ENCODE measurements around the gene ITGAV. TPM values are rescaled to one million over a fixed set of nuclear protein-coding genes. Genes with fewer than 3 reads are reported as not detected.
A peak's percentile ranks its signal among the peaks of the same experiment; 100 is the strongest.

The ITGAV gene
- total and polyA plus RNA-seq, 2 of the 4 experiments (the other 2 are of a cell fraction): 45.8 to 181 TPM

DNA sequence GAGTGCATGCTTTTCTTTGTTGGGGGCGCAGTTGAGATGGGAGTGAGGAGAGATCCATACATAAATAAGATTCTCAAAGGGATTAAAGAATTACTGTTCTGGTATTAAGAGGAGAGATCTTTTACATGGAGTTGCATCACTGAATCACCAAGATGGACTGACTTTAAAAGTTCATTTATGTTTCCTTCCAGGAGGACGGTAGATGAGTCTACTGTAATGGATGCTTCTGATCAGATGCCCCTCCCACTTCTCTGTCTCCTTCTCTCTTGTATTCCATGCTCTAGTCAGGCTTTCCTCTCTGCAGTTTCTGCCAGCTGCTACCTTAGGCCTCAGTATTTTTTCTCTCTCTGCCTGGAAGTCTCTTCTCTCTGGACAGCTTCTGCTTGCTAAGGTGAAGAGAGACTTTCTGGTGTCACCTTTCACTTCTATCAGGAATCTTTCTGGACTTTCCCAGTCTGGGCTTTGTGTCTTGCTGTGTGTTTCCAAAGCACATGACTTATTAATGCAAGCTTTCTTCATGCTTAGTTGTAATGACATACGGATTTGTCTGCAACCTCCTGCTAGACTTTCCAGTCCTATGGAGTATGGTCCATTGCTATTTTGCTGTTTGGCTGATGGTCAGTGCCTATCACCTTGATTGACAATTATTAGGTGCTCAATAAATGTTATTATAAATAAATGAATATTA, 127.6 kb downstream of the ITGAV start:
- Histone ChIP-seq H2BK120ac (ENCODE audit: low read depth, low read length) (peak overlapping the region; percentile 16; the same call in 1 of the 2 replicates), H4K20me1 (ENCODE audit: insufficient read depth, low read length) (no peaks in the 10 kb centered on the region), H3K18ac (ENCODE audit: low read depth, low read length) (peak overlapping the region; percentile 31), H4K8ac (ENCODE audit: low read depth in 2 of 2, low read length in 2 of 2) (peak overlapping the region in 1 of 2 experiments; percentile 22; a peak in 1 of 4 replicates), H3K27ac (ENCODE audit: insufficient read depth, low read length) (peak overlapping the region; percentile 91; the same call in 1 of the 2 replicates), H3K4me2 (ENCODE audit: low read depth, low read length) (peak overlapping the region; percentile 42), H2BK5ac (ENCODE audit: low read depth, low read length, poor library complexity, severe bottlenecking) (peak overlapping the region; percentile 47), H3K27me3 (ENCODE audit: control insufficient read depth, insufficient read depth, low read length) (no peaks in the 10 kb centered on the region), H2BK15ac (ENCODE audit: low read depth, low read length) (no peak overlapping the region), H3K79me1 (ENCODE audit: low read depth in 1 of 2, low read length in 2 of 2) (no peaks in the 10 kb centered on the region), H2BK20ac (ENCODE audit: low read depth, low read length) (peak overlapping the region; percentile 39; the same call in 1 of the 2 replicates), H2AFZ (replicated peaks; ENCODE audit: low read length, poor library complexity) (no peak overlapping the region), H2AK9ac (replicated peaks; ENCODE audit: low read depth, low read length, poor library complexity) (no peak overlapping the region), H3K23ac (ENCODE audit: low read depth, low read length) (no peak overlapping the region), H3K9me1 (ENCODE audit: insufficient read depth, low read length) (no peaks in the 10 kb centered on the region; the same call in 1 of the 2 replicates), H3K4me1 (ENCODE audit: control insufficient read depth, insufficient read depth, low read length) (peaks cover 2% of the 10 kb centered on the region; the same call in 1 of the 2 replicates), H3K4me3 (ENCODE audit: insufficient read depth, low read depth, low read length) (no peak overlapping the region), H2AK5ac (ENCODE audit: low read depth, low read length) (no peak overlapping the region), H3K4ac (ENCODE audit: low read depth, low read length) (peak overlapping the region; percentile 17; the same call in 1 of the 2 replicates), H3K9ac (ENCODE audit: low read depth, low read length) (peak overlapping the region; percentile 21; the same call in 1 of the 2 replicates), H3K36me3 (ENCODE audit: control insufficient read depth, insufficient read depth, low read length) (no peaks in the 10 kb centered on the region), H3K14ac (replicated peaks; ENCODE audit: low read depth, low read length) (0 out of 2 replicates have a peak overlapping the region, but pooled peaks have one; percentile 6), H3K9me3 (ENCODE audit: control insufficient read depth, insufficient read depth, low read length) (no peaks in the 10 kb centered on the region), H4K91ac (ENCODE audit: insufficient read depth, low read depth, low read length) (no peak overlapping the region), H3K56ac (ENCODE audit: extremely low read depth, insufficient read depth, low read length) (no peak overlapping the region), H4K5ac (ENCODE audit: low read depth, low read length) (peak overlapping the region; percentile 19)
- DNase-seq: peak; percentile 47
- dilution Hi-C loops (cut with HindIII; ENCODE audit: low sequenced_read_pairs, unreplicated experiment): no loop called here
- ChIA-PET POLR2A (ENCODE audit: unreplicated experiment) (no interaction called here), CTCF (no interaction called here)
- intact Hi-C loops (cut with micrococcal nuclease): no loop called here
- ATAC-seq (ENCODE audit: low read depth): peak; percentile 91
- no TSS peak for BruUV-seq (replicated peaks)
- WGBS, 2 experiments (ENCODE audit: extremely low coverage in 2 of 2, insufficient read length in 1 of 2): no CpG with 5 or more reads among the region's 3 CpGs
- in situ Hi-C loops (cut with MboI; ENCODE audit: low sequenced_read_pairs): no loop called here
- TF ChIP-seq NFE2L2 (IDR thresholded peaks at IDR 0.05; ENCODE audit: low read depth, low read length) (no peak), FOS (IDR thresholded peaks at IDR 0.05; ENCODE audit: low read depth, low read length) (no peak), RCOR1 (IDR thresholded peaks at IDR 0.05; ENCODE audit: insufficient replicate concordance, low read length) (no peak), RFX5 (IDR thresholded peaks at IDR 0.05; ENCODE audit: low read depth, low read length) (no peak)
